ENCODE data around the gene TXNDC5.

DNA sequence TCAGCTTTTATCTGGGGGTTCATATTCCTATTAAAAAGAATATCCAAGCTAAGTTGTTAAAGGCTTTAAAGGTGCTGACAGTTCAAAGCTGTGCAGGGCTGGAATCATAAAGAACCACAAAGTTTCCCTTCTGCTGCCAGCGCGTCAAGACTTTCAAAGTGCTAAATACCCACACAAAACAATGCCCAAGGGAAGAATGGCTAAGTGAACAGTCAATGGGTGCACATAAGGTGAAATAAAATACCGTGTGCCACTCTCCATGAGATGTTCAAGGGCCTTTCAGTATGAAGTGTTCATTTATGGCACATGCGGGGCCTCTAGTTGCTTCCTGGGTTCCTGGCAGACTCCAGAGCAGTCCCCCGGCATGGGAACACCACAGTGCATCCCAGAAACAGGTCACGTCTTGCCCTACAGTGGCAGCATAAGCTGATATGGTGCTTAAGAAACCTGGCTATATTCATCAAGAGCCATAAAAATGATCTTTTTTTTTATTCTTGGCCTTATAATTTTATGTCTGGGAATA lies 14.1 kb downstream of the TXNDC5 start:
- TF ChIP-seq NFRKB (IDR thresholded peaks at IDR 0.05): no peak
- no peak for TF ChIP-seq FOXK2 (IDR thresholded peaks at IDR 0.05)
- TF ChIP-seq TARDBP (IDR thresholded peaks at IDR 0.05): no peak
- TF ChIP-seq HDGF (IDR thresholded peaks at IDR 0.05; ENCODE audit: borderline replicate concordance): no peak
- TF ChIP-seq SP1 (IDR thresholded peaks at IDR 0.05): no peak
